HG03439 (cell line): ENCODE results near the gene GARIN5B.

Experiments used
- ATAC-seq: cut with Tn5 transposase; IDR thresholded peaks from one replicate; pipeline ENCODE4 v1.9.1; 2021; ENCODE audit warnings: mild to moderate bottlenecking, moderate library complexity; ENCODE audit not compliant: unreplicated experiment

The GARIN5B gene

DNA sequence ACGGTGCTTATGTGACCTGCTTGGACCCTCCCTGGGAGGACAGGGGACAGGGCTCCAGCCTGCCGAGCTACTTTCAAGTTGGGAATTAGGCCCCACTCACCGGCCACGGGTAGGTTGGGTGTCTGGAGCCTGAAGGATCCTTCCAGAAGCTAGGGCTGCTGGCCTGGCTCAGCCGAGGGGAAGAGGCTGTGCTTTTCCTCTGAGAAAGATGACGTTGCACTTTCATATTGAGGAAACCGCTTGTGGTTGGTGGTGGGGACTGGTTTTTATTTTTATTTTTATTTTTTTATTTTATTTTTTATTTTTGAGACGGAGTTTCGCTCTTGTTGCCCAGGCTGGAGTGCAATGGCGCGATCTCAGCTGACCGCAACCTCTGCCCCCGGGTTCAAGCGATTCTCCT lies 37.9 kb downstream of the GARIN5B start, which contains the start of gene TMEM150B:
Gene TMEM150B (minus strand): TSS at position 170 of the 400 bp plus-strand sequence. CDS start 4,305 bp downstream, outside the sequence.
- ATAC-seq, result no peak

DNA sequence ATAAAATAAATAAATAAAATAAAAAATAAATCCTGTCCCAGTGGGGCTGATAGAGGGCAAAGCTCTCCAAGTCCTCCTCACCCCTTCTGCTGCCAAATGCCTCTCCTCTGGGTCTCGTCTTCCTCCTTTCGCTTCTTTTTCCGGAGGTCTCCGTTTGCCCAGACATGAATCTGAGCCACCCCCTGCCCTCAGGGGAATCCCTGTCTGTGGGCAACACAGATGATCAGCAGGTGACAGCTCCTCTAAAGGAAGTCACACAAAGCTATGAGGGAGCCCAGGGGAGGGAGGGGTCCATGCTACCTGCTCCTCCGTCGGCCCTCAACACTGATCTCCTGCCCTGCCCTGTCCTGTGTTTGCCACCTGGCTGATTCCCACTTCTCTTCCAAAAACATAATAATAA lies 38.4 kb downstream of the GARIN5B start:
- ATAC-seq, result no peak

DNA sequence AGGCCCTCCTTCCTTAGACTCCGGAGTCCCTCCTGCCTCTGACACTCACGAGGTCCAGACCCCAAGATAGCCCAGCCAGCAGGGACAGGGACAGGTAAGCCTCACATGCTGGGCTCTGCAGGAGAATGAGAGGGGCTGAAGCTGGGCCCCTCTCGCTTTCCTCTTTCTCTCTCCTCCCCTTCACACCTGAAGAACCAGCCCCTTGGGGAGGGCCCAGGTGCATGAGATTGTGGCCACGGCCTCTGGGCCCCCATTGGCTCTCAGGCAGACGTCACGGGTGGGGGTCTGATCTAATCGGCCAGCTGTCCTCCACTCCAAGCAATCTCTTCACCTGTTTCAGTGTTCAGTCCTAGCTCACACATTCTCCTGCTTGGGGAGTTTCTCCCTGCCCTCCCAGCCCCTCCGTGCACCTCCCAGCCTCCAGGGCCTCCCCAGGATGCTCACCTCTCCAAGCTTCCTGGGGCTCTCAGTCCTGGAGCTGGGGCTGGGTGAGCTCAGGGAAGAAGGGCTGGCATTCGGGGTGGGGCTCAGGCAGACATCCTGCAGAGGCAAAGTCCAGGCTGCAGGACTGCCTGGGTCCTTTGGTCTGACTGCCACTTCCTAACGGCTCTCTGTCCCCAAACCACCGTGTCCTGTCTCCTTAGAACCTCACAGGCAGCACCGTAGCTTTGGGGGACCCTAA lies 40.7 kb downstream of the GARIN5B start:
- ATAC-seq, result no peak

DNA sequence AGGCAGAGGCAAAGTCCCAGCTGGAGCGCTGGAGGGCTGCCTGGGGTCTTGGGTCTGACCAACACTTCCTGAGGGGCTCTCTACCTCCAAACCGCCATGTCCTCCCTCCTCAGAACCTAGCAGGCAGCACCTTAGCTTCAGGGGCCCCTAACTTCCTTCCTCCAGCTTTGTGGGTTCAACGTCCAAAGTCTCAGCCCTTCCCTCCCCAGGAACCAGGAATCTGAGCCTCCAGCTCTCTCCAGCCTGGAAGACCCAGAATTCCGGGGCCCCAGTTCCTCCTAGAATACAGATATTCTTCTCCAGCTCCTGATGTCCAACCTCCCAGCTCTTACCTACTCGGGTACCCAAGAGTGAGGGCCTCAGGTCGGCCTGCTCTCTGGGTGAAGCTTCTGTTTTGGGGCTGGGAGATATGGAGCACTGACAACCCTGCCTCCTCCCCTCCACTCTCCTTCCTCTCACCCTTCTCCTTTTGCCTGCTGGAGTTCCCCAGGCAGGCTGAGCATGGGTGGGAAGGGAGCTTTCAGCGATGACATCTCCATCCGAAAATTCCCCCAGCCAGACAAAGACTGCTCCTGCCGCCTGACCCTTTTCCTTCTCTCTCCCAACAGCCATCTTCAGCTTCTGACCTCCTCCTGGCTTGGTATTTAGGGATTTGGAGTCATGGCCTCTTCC lies 41.5 kb downstream of the GARIN5B start:
- no peak for ATAC-seq

DNA sequence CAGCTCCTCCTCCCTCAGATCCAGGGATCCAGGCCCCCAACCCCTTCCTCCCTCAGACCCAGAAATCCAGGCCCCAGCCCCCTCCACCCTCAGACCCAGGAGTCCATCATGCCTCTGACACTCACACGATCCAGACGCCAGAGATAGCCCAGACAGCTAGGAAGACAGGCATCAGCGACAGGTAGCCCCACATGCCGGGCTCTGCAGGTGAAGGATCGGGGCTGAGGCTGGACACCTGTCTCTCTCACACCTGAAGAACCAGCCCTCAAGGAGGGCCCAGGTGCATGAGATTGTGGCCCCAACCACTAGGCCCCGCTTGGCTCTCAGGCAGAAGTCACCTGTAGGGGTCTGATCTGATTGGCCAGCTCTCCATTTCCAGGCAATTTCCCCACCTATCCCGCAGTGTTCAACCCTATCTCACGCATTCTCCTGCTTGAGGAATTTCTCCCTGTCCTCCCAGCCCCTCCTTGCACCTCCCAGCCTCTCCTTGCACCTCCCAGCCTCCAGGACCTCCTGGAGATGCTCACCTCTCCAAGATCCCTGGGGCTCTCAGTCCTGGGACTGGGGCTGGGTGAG lies 42.1 kb downstream of the GARIN5B start:
- ATAC-seq, result no peak

DNA sequence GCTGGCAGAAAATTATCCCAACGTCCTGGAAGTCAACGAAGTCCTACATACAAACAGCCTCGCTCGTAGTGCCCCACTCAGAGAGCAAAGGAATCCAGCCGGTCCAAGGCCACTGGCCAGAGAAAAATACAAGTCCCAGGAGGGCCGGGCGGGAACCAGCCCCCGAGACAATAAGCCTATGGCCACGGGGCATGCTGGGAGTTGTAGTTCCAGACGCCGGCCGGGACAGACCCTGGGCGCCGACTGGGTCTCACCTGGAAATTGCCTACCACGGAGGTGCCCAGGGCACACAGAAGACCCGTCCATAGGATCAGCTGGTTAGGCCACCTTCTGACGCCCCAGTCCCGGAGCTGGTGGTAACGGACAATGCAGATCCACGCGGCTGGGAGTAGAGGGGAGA lies 43.3 kb downstream of the GARIN5B start:
- no peak for ATAC-seq

DNA sequence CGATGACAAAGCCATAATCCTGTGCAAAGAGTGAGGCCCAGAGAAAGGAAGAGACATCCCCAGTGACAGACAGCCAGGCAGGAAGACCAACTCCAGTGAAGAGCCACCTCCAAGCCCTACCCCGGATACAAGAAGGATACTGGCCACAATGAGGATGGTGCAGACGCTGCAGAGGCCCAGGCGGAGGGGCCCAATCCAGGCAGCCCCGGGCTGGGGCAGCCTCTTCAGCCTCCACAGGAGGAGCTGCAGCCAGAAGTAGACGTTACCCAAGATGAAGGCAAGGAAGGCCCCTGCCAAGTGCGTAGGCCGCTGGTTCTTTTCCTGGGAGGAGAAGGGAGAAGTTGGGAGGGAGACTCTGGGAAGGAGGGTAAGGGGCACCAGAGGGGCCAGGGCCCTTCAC lies 46.4 kb downstream of the GARIN5B start:
- no peak for ATAC-seq

DNA sequence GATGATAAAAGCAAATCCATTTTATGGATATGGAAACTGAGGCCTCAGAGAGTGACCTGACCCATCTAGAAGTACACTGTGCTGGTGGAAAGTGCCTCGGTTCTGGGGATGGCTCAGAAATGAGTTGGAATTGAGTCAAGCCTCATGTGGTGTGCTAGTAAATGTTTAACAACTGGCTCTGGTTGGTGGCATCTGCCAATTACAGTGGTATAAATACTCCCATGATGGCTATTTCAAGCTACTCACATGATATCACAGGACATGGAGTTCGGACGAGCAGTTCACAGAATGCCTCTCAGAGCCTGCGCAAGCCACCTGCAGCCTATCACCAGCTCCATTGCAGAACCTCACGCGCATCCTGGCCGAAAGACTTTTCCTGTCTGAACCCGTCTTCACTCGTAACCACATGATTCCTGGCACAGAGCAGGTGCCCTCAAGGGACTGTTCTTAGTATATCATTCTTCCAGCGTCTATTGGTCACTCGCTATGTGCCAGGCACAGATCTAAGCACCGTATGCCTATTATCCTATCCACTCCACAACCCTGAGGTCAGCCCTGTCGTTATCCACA lies 47.0 kb downstream of the GARIN5B start:
- ATAC-seq, result no peak

DNA sequence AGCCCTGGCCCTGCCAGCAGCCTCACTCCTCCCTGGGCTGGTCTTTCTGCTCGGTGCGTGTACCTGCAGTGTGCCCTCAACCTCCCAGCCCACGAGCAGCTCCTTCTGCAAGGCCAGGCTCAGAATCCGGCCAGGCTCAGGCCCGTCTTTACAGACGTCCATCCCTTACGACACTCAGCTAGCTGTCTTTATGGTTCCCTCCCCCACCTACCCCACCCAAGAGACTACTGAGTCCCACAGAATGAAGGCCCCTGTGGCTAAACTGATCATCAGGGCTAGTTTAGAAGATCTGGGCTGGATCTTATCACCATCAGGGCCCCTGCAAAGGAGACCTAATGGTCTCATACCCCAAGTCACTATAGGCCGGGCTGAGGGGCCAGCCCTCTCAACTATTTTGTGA lies 48.7 kb downstream of the GARIN5B start:
- ATAC-seq, result no peak

DNA sequence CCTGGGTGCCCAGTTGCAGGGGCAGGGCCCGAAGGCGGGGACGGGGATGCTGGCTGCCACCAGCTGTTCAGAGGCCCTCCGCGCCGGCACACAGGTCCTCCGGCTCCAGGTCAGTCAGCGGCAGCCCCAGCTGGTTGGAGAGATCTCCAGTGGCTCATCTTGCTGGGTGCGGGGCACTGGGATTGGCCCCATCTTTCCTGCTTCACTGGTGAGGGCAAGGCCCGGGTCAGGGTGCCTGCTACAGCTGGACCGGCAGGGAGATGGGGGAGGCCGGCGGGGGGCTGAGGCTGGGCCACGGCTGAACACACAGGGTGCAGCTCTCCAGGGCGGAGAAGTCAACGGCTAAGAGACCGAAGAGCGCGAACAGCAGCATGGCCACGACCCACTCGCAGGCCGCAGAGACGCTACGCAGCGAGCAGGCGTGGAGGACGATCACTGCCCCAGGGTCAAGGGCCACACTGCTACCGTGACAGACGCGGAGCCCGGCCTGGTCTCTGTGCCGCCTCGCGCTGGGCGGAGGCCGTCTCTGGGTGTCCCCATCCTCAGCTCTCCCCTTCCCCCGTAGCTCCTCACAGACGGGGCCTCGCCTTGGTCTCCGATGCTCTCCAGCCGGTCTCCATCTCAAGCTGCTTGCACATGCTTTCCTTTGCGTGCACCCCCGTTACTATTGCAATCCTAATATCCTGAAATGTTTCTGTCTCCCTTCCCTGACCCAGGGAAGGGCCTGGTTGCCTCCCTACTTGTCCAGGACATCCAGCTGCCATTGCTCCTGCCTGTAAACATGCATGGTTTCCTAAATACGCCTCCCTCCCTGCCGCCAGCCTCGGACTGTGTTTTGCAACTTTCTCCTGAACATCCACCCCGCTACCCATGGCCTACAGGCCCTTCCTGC lies 50.2 kb downstream of the GARIN5B start:
- ATAC-seq, result no peak

DNA sequence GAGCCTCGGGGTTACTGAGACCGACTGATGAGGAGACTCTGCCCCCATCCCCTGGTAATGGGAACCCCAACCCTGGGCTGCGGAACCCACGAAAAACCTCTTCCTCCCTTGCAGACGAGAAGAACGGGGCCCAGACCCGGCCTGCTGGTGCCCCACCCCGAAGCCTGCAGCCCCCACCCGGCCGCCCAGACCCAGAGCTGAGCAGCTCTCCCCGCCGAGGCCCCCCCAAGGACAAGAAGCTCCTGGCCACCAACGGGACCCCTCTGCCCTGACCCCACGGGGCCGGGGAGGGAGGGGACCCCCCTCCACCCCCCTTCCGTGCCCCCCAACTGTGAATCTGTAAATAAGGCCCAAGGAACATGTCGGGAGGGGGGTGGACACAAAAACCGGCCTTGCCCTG lies 51.3 kb downstream of the GARIN5B start:
- ATAC-seq, result no peak

DNA sequence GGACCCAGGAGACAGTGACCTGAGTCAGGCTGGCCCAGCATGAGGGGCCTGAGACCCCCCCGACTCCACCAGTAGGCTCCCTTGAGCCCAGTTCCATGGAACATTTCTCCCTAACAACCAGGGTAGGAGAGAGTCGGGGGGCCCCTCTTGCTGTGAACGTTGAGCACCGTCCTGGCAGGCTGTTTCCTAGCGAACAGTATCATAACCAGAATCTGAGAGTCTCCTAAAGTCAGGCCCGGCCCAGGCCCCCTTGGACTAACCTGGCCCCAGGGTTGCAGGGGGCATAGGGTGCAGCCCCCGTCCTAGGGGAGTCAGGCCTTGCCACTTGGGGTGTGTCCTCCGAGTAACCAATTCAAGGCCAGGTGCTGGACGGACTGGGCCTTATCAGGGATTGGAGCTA lies 51.7 kb downstream of the GARIN5B start:
- ATAC-seq, result no peak

DNA sequence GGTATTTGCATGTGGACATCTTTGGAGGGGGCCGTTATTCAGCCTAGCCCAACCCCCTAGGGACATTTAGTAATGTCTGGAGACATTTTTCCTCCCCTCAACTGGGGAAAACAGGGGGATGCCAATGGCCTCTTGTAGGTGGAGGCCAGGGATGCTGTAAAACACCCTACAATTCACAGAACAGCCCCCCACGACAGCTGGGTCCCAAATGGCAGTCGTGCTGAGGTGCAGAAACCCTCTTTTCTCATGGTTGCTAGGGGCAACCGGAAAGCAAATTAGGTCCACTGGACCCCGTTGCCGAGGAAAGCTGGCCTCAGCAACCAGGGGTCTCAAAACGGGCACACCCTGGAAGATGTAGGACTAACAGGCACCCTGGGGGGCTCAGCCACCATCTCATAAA lies 52.6 kb downstream of the GARIN5B start:
- no peak for ATAC-seq

DNA sequence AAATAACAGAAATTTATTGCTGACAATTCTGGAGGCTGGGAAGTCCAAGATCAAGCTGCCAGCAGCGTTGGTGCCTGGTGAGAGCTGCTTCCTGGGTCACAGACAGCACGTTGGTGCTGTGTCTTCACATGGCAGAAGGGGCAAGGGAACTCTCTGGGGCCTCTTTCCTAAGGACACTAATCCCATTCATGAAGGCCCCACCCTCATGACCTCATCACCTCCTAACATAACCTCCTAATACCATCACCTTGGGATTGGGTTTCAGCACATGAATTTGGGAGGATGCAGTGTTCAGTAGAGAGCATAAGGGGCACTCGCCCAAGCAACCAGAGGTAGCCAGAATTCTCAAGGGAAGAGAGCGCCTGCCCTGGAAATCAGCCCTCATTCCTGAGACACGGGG lies 53.6 kb downstream of the GARIN5B start:
- ATAC-seq, result no peak

DNA sequence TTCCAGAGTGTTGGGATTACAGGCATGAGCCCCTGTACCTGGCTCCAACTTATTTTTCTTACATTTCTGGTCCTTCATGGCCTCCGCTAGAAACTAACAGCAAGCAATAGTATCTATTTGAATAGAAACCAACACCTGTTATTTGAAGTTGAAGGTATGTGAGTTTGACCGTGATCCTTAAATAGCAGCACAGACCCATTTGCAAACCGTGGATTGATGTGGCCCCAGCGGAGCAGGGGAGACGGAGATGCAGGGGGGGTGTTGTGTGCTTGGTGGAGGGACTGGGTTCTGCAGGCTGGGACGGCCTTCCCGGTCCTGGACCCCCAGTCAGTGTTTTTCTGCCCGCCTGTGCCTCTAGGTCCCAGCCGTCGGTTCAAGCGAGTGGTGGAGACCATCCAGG lies 54.8 kb downstream of the GARIN5B start:
- no peak for ATAC-seq

DNA sequence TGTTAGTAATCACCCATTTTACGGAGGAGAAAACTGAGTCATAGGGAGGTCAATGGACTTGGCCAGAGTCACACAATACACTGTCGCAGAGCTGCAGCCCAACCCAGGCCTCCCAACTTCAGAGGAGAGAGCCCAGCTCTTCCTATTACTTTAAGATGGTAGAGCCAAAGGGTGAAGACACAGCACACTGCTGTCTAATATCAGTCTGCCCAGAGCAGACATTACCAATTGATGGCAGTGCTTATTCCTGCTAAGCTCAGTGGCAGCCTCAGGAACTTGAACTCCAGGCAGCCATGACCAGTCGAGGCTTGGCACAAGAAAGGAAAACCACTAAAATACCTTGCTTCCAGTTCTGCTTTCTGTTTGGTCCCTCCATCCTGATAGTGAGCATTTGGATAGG lies 56.3 kb downstream of the GARIN5B start:
- no peak for ATAC-seq

DNA sequence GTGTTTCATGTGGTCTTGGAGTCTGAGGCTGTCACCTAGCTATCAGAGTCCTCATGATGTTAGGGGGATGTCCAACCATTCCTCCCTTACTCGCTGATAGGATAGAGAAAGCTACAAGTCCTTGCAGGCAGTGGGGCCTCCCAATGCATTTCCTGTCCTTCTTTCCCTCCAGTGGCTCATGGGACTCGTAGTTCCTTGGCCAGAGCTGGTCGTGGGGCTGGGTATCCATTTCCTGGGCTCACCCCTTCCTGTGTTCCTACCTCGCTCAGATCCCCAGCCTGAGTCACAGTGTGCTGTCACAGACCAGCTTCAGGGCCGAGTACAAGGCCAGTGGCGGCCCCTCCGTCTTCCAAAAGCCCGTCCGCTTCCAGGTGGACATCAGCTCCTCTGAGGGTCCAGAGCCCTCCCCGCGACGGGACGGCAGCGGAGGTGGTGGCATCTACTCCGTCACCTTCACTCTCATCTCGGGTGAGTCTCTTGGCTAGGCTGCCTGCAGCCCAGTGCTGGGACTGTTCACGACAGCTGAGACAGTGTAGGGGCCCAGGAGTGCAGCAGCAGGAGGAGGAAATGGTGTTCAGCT lies 57.0 kb downstream of the GARIN5B start:
- no peak for ATAC-seq

DNA sequence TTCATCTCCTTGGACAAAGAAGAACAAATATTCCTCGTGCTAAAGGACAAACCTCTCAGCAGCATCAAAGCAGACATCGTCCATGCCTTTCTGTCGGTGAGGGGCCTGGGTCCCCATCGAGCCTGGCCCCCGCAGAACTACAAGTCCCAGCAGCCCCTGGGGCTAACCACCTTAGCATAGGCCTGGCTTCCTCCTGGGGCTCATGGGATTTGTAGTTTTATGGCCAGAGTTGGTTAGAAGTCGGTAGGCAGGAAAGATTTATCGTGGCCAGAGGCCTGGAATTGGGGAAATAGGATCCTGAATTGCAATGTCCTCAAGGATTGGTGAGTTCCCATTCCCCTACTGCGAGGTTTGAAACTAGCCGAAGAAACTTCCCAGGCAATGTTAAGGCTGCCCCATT lies 57.6 kb downstream of the GARIN5B start:
- ATAC-seq, result no peak

DNA sequence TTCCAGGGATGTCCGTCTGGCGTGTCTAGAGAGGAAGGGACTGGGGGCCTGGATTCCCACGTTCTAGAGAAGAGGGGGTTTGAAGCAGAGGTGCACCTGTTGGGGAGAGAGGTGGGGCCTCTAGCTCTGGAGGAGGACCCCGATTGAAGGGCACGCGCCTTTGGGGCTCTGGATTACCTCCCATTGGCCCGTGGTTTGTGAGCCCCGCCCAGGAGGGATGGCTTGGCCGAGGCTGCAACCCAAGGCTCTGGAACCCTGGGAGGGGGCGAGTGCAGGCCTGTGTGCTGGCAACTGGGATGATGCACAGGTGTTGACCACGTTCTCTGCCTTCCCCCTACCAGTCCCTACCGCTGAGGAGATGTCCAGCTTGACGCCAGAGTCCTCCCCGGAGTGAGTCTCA lies 58.1 kb downstream of the GARIN5B start:
- ATAC-seq, result no peak
